ENCODE measurements around the gene KLRK1.
A peak's percentile ranks its signal among the peaks of the same experiment; 100 is the strongest.
"Not testable (repeated sequence)": the region's sequence is repeated elsewhere in the genome, so short reads cannot be mapped to it uniquely, and the experiment has no call there.

Gene KLRK1

DNA sequence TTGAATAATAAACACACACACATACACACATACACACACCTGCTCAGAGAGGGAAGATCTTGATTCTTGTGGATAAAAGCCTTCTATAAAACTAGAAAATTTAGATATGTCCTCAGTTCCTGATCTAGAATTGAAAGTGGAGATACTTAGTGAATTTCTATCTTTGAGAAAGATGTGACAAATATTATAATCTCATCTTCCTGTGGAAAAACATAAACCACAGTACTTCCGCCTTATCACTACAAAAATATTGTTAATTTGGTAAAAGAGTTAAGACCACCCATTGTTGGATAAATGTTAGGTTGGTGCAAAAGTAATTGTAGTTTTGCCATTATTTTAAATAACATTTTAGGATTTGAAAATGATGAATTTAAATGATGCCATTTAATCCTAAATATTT, at the start of gene KLRK1:
Gene KLRK1 (minus strand): TSS at position 138 of the 400 bp plus-strand sequence. CDS start 1,231 bp downstream, outside the sequence.
- in situ Hi-C loops (cut with HindIII; ENCODE audit: low sequenced_read_pairs) = no loop called here
- no peak within 1 kb of the TSS for H3K4me3 ChIP-seq (ENCODE audit: low read depth, low read length)

DNA sequence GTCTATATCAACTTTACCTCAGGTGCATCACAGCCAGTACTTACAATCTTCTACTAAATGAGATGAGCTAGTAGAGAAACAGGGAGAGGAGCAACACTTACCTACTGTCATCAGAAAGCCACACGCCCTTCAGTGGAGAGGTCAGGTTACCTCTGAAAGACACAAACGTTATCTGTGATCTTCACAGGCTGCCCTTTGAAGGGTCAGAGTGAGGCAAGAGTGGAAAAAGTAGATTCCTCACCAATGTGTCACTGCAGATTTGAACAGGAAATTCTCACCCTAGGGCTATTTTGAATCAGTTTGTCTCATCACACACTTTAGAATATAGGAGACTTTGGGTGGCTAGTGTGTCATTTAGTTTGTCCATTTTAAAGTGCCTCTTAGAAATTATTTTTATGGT, 47.8 kb upstream of the KLRK1 start:
- in situ Hi-C loops (cut with HindIII; ENCODE audit: low sequenced_read_pairs); DNase-seq (ENCODE audit: low read depth, low spot score); H3K4me3 ChIP-seq (ENCODE audit: low read depth, low read length): not testable (repeated sequence)

More for the DNA sequence above, at the start of gene KLRK1:
- no peak for TF ChIP-seq CTCF (IDR thresholded peaks at IDR 0.05; ENCODE audit: low read depth, low read length)
- no peak for DNase-seq (ENCODE audit: low read depth, low spot score)

DNA sequence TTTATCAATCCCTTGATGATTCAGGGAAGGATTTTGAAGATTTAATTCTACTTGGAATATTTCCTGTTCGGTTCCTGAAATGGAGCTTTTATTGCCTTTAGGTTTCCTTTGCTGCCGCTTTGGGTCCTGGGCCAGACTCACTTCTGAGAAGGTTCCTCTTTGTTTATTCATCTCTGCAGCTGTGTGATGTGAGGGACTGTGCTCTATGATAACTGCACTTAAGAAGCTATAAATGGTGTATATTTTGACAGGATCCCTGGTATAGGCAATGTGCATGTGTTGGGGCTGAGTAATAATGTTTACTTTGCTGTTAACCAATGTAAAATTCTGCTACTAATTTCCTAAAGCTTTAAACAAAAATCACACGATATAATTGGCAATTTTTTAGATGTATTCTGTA, 46.0 kb upstream of the KLRK1 start, which contains the start of gene KLRC2:
Gene KLRC2 (minus strand): TSS at position 195 of the 400 bp plus-strand sequence. CDS start 24 bp downstream, at position 171.
- DNase-seq (ENCODE audit: low read depth, low spot score) = peak; percentile 53
- H3K4me3 ChIP-seq (ENCODE audit: low read depth, low read length); in situ Hi-C loops (cut with HindIII; ENCODE audit: low sequenced_read_pairs): not testable (repeated sequence)

DNA sequence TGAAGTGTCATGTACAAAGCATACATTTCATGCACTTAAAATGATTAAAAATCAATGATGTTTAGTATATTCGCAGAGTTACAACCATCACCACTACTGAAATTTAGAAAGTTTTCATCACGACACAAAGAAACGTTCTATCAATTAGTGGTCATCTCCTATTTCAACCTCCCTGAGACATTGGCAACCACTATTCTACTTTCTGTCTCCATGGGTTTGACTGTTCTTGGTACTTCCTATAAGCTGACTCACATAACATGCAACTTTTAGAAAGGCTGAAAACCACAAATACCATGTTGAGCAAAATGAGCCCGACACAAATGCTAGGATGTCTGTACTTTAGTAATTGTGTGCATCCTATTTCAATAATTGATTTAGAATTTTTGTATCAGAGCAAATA, 40.8 kb upstream of the KLRK1 start:
- in situ Hi-C loops (cut with HindIII; ENCODE audit: low sequenced_read_pairs); H3K4me3 ChIP-seq (ENCODE audit: low read depth, low read length): not testable (repeated sequence)
- DNase-seq (ENCODE audit: low read depth, low spot score) = peak; percentile 22

- H3K4me3 ChIP-seq (ENCODE audit: low read depth, low read length); in situ Hi-C loops (cut with HindIII; ENCODE audit: low sequenced_read_pairs); DNase-seq (ENCODE audit: low read depth, low spot score): not testable (repeated sequence)
Measured at GRCh38 chr12:10425938-10426337, 36.1 kb upstream of the KLRK1 start.

DNA sequence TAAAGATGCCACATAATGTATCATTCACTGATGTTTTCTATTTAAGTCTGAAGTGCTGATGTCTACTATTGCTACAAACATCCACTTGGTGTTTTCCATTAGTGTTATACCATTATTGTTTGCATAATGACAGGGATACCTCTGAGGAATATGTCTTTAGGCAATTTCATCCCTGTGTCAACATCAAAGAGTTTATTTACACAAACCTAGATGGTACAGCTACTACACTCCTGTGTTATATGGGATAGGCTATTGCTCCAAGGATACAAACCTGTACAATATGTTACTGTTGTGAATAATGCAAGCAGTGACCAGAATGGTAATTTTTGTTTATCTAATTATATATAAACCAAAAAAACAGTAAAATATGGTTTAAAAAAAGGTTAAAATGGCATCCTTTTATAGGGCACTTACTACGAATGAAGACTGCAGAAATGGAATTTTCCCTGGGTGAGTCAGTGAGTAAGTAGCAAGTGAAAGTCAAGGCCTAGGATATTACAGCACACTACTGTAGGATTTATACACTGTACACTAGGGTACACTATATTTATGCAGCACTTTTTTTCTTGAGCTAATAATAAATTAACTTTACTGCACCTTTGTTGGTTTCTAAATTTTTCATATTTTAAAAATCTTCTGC, 34.5 kb upstream of the KLRK1 start:
- in situ Hi-C loops (cut with HindIII; ENCODE audit: low sequenced_read_pairs); H3K4me3 ChIP-seq (ENCODE audit: low read depth, low read length); DNase-seq (ENCODE audit: low read depth, low spot score): not testable (repeated sequence)

DNA sequence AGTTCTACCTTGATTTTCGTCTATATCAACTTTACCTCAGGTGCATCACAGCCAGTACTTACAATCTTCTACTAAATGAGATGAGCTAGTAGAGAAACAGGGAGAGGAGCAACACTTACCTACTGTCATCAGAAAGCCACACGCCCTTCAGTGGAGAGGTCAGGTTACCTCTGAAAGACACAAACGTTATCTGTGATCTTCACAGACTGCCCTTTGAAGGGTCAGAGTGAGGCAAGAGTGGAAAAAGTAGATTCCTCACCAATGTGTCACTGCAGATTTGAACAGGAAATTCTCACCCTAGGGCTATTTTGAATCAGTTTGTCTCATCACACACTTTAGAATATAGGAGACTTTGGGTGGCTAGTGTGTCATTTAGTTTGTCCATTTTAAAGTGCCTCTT, 32.3 kb upstream of the KLRK1 start:
- in situ Hi-C loops (cut with HindIII; ENCODE audit: low sequenced_read_pairs); H3K4me3 ChIP-seq (ENCODE audit: low read depth, low read length); DNase-seq (ENCODE audit: low read depth, low spot score): not testable (repeated sequence)

- in situ Hi-C loops (cut with HindIII; ENCODE audit: low sequenced_read_pairs); DNase-seq (ENCODE audit: low read depth, low spot score): not testable (repeated sequence)
- peak within 1 kb of the TSS; percentile 10 for H3K4me3 ChIP-seq (ENCODE audit: low read depth, low read length)
Measured at GRCh38 chr12:10420334-10420733, 30.5 kb upstream of the KLRK1 start, which contains the start of gene KLRC3. Gene KLRC3, minus strand, starts transcription at chr12:10420595. Its CDS starts 45 bp downstream, at chr12:10420550.

DNA sequence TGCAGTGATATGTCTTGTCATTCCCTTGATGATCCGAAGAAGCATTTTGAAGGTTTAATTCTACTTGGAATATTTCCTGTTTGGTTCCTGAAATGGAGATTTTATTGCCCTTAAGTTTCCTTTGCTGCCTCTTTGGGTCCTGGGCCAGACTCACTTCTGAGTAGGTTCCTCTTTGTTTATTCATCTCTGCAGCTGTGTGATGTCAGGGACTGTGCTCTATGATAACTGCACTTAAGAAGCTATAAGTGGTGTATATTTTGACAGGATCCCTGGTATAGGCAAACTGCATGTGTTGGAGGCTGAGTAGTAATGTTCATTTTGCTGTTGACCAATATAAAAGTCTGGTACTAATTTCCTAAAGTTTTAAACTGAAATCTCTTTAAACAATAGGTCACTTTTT, 19.6 kb upstream of the KLRK1 start, which contains the start of gene KLRC4:
Gene KLRC4 (minus strand): TSS at position 366 of the 400 bp plus-strand sequence. CDS start 182 bp downstream, at position 184.
- TF ChIP-seq CTCF (IDR thresholded peaks at IDR 0.05; ENCODE audit: low read depth, low read length) = no peak
- peak; percentile 67 for DNase-seq (ENCODE audit: low read depth, low spot score)
- no peak within 1 kb of the TSS for H3K4me3 ChIP-seq (ENCODE audit: low read depth, low read length)
- in situ Hi-C loops (cut with HindIII; ENCODE audit: low sequenced_read_pairs) = no loop called here

DNA sequence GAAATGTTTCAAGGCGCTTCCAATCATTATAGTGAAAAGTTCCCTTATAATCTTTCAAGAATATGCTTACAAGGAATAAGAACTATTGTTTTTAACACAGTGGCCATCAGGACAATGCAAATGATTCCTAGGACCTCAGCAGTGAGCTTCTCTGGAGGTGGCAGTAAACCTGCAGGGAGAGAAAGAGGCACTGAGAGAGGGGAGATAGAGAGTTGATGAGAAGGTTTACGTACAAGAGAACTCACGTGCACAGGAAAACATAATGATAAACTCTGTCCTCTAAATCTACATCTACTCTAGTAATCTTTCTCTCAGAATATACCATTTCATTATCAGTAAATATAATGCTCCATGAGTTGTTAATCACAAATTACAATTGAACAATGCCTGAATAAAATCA, 19.0 kb upstream of the KLRK1 start:
- H3K4me3 ChIP-seq (ENCODE audit: low read depth, low read length) = no peak overlapping the region
- in situ Hi-C loops (cut with HindIII; ENCODE audit: low sequenced_read_pairs) = no loop called here
- TF ChIP-seq CTCF (IDR thresholded peaks at IDR 0.05; ENCODE audit: low read depth, low read length) = no peak
- no peak for DNase-seq (ENCODE audit: low read depth, low spot score)
